ENCODE measurements around the gene SCN7A.

SCN7A gene

GRCh38 chr2:166487171-166487570 lies 6.9 kb downstream of the SCN7A start:
- H3K27ac ChIP-seq (ENCODE audit: low read length) = no peak overlapping the region
- H3K9ac ChIP-seq (ENCODE audit: low read length) = no peak overlapping the region
- no peaks in the 10 kb centered on the region for H3F3A ChIP-seq (ENCODE audit: insufficient read depth, low read length)
- H3K27me3 ChIP-seq (replicated peaks; ENCODE audit: insufficient read depth, low read length) = no peaks in the 10 kb centered on the region
- H3K36me3 ChIP-seq (replicated peaks; ENCODE audit: insufficient read depth, low read length) = no peaks in the 10 kb centered on the region
- no peaks in the 10 kb centered on the region for H3K79me2 ChIP-seq (ENCODE audit: low read length)
- no peaks in the 10 kb centered on the region for H3K9me2 ChIP-seq (replicated peaks; ENCODE audit: insufficient read depth, low read length)
- no peak overlapping the region for H3K4me2 ChIP-seq (ENCODE audit: low read depth, low read length)
- no peak overlapping the region for H2AFZ ChIP-seq (ENCODE audit: low read length)
- H3K4me1 ChIP-seq (ENCODE audit: low read length) = no peaks in the 10 kb centered on the region
- DNase-seq = no peak
- no peaks in the 10 kb centered on the region for H4K20me1 ChIP-seq (ENCODE audit: insufficient read depth, low read length)
- H3K9me3 ChIP-seq (replicated peaks; ENCODE audit: insufficient read depth, low read length) = no peaks in the 10 kb centered on the region
- no peak for TF ChIP-seq EZH2phosphoT487 (IDR thresholded peaks at IDR 0.05; ENCODE audit: low read length)
- TF ChIP-seq EZH2 (optimal IDR thresholded peaks at IDR 0.05; ENCODE audit: low read depth, low read length) = no peak
- TF ChIP-seq, protein P1, sequence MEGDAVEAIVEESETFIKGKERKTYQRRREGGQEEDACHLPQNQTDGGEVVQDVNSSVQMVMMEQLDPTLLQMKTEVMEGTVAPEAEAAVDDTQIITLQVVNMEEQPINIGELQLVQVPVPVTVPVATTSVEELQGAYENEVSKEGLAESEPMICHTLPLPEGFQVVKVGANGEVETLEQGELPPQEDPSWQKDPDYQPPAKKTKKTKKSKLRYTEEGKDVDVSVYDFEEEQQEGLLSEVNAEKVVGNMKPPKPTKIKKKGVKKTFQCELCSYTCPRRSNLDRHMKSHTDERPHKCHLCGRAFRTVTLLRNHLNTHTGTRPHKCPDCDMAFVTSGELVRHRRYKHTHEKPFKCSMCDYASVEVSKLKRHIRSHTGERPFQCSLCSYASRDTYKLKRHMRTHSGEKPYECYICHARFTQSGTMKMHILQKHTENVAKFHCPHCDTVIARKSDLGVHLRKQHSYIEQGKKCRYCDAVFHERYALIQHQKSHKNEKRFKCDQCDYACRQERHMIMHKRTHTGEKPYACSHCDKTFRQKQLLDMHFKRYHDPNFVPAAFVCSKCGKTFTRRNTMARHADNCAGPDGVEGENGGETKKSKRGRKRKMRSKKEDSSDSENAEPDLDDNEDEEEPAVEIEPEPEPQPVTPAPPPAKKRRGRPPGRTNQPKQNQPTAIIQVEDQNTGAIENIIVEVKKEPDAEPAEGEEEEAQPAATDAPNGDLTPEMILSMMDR (IDR thresholded peaks at IDR 0.05; ENCODE audit: low read length) = no peak
- no peak overlapping the region for H3K4me3 ChIP-seq (ENCODE audit: low read length)

DNA sequence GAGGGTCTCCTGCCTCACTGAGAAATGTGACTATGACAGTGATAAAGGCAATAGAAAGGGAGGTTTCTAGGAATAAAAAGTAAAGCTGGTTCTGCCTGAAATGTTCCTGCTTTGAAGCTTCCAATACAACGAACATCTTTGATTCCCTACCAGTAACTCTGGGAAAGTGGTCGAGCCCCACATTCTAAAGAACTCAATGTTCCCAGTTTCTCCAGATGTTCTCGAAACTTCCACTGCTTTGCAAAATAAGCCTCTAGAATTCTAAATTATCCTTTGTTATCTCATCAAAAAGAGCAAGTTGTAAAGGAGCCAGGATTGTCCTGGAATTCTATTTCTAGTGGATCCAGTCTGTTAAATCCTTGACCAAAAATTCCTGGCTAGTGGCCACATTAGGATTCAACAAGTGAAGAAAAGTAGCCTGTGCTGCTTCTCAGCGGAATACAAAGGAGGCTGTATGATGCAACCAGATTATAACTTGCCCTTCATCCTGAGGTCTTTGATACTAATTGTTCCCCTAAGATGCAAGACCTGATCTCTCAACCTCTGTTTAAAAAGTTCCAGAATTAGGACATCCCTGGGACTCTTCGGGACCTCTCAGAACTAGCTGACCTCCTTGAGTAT lies 8.4 kb downstream of the SCN7A start:
- DNase-seq = no peak
- no peaks in the 10 kb centered on the region for H3K79me2 ChIP-seq (ENCODE audit: low read length)
- no peaks in the 10 kb centered on the region for H3K4me1 ChIP-seq (ENCODE audit: low read length)
- no peak overlapping the region for H3K9ac ChIP-seq (ENCODE audit: low read length)
- H3K27me3 ChIP-seq (replicated peaks; ENCODE audit: insufficient read depth, low read length) = no peaks in the 10 kb centered on the region
- no peaks in the 10 kb centered on the region for H3K9me2 ChIP-seq (replicated peaks; ENCODE audit: insufficient read depth, low read length)
- no peak overlapping the region for H3K4me2 ChIP-seq (ENCODE audit: low read depth, low read length)
- TF ChIP-seq, protein P1 (IDR thresholded peaks at IDR 0.05; ENCODE audit: low read length) = no peak
- H3K4me3 ChIP-seq (ENCODE audit: low read length) = no peak overlapping the region
- no peaks in the 10 kb centered on the region for H3K36me3 ChIP-seq (replicated peaks; ENCODE audit: insufficient read depth, low read length)
- H3K9me3 ChIP-seq (replicated peaks; ENCODE audit: insufficient read depth, low read length) = no peaks in the 10 kb centered on the region
- H2AFZ ChIP-seq (ENCODE audit: low read length) = no peak overlapping the region
- no peaks in the 10 kb centered on the region for H4K20me1 ChIP-seq (ENCODE audit: insufficient read depth, low read length)
- H3K27ac ChIP-seq (ENCODE audit: low read length) = no peak overlapping the region
- H3F3A ChIP-seq (ENCODE audit: insufficient read depth, low read length) = no peaks in the 10 kb centered on the region

DNA sequence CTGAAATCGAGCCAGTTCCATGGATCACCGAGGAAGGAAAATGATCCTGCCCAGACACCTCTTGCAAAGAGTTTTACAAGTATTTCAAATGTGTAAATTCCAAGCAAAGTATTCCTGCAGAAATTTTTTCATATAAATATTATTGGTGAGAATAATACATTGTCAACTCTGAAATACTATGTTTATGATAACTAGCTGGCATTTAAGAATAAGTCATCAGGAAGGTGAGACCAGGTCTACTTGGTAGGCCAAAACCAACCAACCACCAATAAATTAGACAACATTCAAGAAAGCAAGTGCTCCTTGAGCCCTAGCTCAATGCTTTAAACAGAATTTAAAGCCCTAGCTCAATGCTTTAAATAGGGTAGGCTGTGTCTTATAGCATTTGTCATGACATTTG lies 21.7 kb downstream of the SCN7A start:
- H3F3A ChIP-seq (ENCODE audit: insufficient read depth, low read length) = no peaks in the 10 kb centered on the region
- H3K79me2 ChIP-seq (ENCODE audit: low read length) = no peaks in the 10 kb centered on the region
- peaks cover 5% of the 10 kb centered on the region; the same call in 1 of the 2 replicates for H3K4me1 ChIP-seq (ENCODE audit: low read length)
- DNase-seq = no peak
- no peak overlapping the region for H3K9ac ChIP-seq (ENCODE audit: low read length)
- no peaks in the 10 kb centered on the region for H3K27me3 ChIP-seq (replicated peaks; ENCODE audit: insufficient read depth, low read length)
- H3K36me3 ChIP-seq (replicated peaks; ENCODE audit: insufficient read depth, low read length) = no peaks in the 10 kb centered on the region
- H3K27ac ChIP-seq (ENCODE audit: low read length) = no peak overlapping the region
- no peak overlapping the region for H3K4me3 ChIP-seq (ENCODE audit: low read length)
- H4K20me1 ChIP-seq (ENCODE audit: insufficient read depth, low read length) = no peaks in the 10 kb centered on the region
- H2AFZ ChIP-seq (ENCODE audit: low read length) = no peak overlapping the region
- H3K4me2 ChIP-seq (ENCODE audit: low read depth, low read length) = no peak overlapping the region
- TF ChIP-seq EZH2phosphoT487 (IDR thresholded peaks at IDR 0.05; ENCODE audit: low read length) (no peak), EZH2 (optimal IDR thresholded peaks at IDR 0.05; ENCODE audit: low read depth, low read length) (no peak)
- TF ChIP-seq, protein P1 (IDR thresholded peaks at IDR 0.05; ENCODE audit: low read length) = no peak
- H3K9me3 ChIP-seq (replicated peaks; ENCODE audit: insufficient read depth, low read length) = no peaks in the 10 kb centered on the region
- H3K9me2 ChIP-seq (replicated peaks; ENCODE audit: insufficient read depth, low read length) = no peaks in the 10 kb centered on the region

Measured in MM.1S (cell line).